GM23338 (cell line): ENCODE data around the gene NEURL3. TPM values are rescaled to one million over a fixed set of nuclear protein-coding genes. Genes with fewer than 3 reads are reported as not detected.

Source experiments
- ATAC-seq: fragments of 200-7000 bp; cut with Tn5 transposase; 3 replicates; pipeline ENCODE4 v1.9.1; 2020
- DNase-seq: peaks from one replicate; pipeline ENCODE4 v3.0.0-alpha.2; 2015; ENCODE audit warnings: low spot score
- H2AFZ ChIP-seq: fragments of 200-600 bp; sonication (generic); 2 replicates; pipeline ENCODE4 v1.8.0; 2016; ENCODE audit warnings: antibody characterized with exemption, mild to moderate bottlenecking, moderate library complexity
- H3F3A ChIP-seq: fragments of 200-600 bp; sonication (generic); replicated peaks from 2 replicates; pipeline ENCODE4 v1.8.0; 2017; ENCODE audit warnings: antibody characterized with exemption, mixed run types, low read depth
- H3K27ac ChIP-seq: fragments of 200-600 bp; sonication (generic); 2 replicates; pipeline ENCODE4 v1.6.1; 2016; ENCODE audit warnings: low read depth
- H3K27me3 ChIP-seq: fragments of 200-600 bp; sonication (generic); 2 replicates; pipeline ENCODE4 v1.8.0; 2016; ENCODE audit warnings: mild to moderate bottlenecking, mixed run types, moderate library complexity; ENCODE audit not compliant: insufficient read depth
- H3K36me3 ChIP-seq: fragments of 200-600 bp; sonication (generic); 2 replicates; pipeline ENCODE4 v1.8.0; 2016; ENCODE audit warnings: mild to moderate bottlenecking; ENCODE audit not compliant: insufficient read depth
- H3K4me1 ChIP-seq: fragments of 200-600 bp; sonication (generic); 2 replicates; pipeline ENCODE4 v1.8.0; 2016; ENCODE audit warnings: mild to moderate bottlenecking, moderate library complexity; ENCODE audit not compliant: insufficient read depth
- H3K4me2 ChIP-seq: fragments of 200-600 bp; sonication (generic); 2 replicates; pipeline ENCODE4 v1.7.1; 2017; ENCODE audit warnings: mixed run types
- H3K4me3 ChIP-seq: fragments of 200-600 bp; sonication (generic); 2 replicates; pipeline ENCODE4 v1.6.1; 2016; ENCODE audit warnings: mixed run types
- H3K79me2 ChIP-seq: fragments of 200-600 bp; sonication (generic); replicated peaks from 2 replicates; pipeline ENCODE4 v1.8.0; 2017; ENCODE audit warnings: mild to moderate bottlenecking; ENCODE audit not compliant: insufficient read depth
- H3K9me2 ChIP-seq: fragments of 200-600 bp; sonication (generic); 2 replicates; pipeline ENCODE4 v1.8.0; 2017; ENCODE audit not compliant: insufficient read depth
- H4K20me1 ChIP-seq: fragments of 200-600 bp; sonication (generic); replicated peaks from 2 replicates; pipeline ENCODE4 v1.8.0; 2017; ENCODE audit warnings: mild to moderate bottlenecking; ENCODE audit not compliant: insufficient read depth
- H3K27ac Mint-ChIP-seq: 2 replicates; pipeline ENCODE4 v1.8.0; 2020; ENCODE audit warnings: inconsistent platforms, mild to moderate bottlenecking, moderate library complexity, mixed read lengths
- H3K27me3 Mint-ChIP-seq: 3 replicates; pipeline ENCODE4 v1.8.0; 2022; ENCODE audit warnings: low read depth, mild to moderate bottlenecking, moderate library complexity, mixed read lengths, inconsistent platforms; ENCODE audit not compliant: insufficient read depth, poor library complexity
- H3K36me3 Mint-ChIP-seq: 3 replicates; pipeline ENCODE4 v1.8.0; 2021; ENCODE audit warnings: low read depth, mild to moderate bottlenecking, inconsistent platforms, moderate library complexity, mixed read lengths
- H3K4me1 Mint-ChIP-seq: 3 replicates; pipeline ENCODE4 v1.8.0; 2020; ENCODE audit warnings: mild to moderate bottlenecking, inconsistent platforms, mixed read lengths
- H3K4me3 Mint-ChIP-seq: 3 replicates; pipeline ENCODE4 v1.8.0; 2021; ENCODE audit warnings: moderate library complexity, mild to moderate bottlenecking, inconsistent platforms, mixed read lengths
- H3K9me3 Mint-ChIP-seq: 3 replicates; pipeline ENCODE4 v1.8.0; 2020; ENCODE audit warnings: moderate library complexity, mild to moderate bottlenecking, inconsistent platforms, mixed read lengths
- CREB1 ChIP-seq: fragments of 250-450 bp; sonication (Bioruptor Pico); IDR thresholded peaks from 2 replicates; pipeline ENCODE4 v1.5.0; 2020; ENCODE audit warnings: low read depth, mild to moderate bottlenecking, moderate library complexity
- EZH2 ChIP-seq: fragments of 200-600 bp; sonication (generic); IDR thresholded peaks from one replicate; pipeline ENCODE4 v1.8.0; 2017; ENCODE audit warnings: antibody characterized with exemption, mild to moderate bottlenecking, low read depth; ENCODE audit not compliant: unreplicated experiment
- EZH2phosphoT487 ChIP-seq: fragments of 200-600 bp; sonication (generic); IDR thresholded peaks from one replicate; pipeline ENCODE4 v1.8.1; 2018; ENCODE audit warnings: antibody characterized with exemption; ENCODE audit not compliant: unreplicated experiment
- JUNB ChIP-seq: IDR thresholded peaks from one replicate; pipeline ENCODE4 v1.6.1; 2016; ENCODE audit warnings: antibody characterized with exemption; ENCODE audit not compliant: unreplicated experiment
- NANOG ChIP-seq: IDR thresholded peaks from 2 replicates; pipeline ENCODE4 v1.6.1; 2016; ENCODE audit warnings: antibody characterized with exemption, borderline replicate concordance
- POLR2AphosphoS5 ChIP-seq: IDR thresholded peaks from 2 replicates; pipeline ENCODE4 v1.6.1; 2016; ENCODE audit warnings: antibody characterized with exemption, low read depth
- STAT1 ChIP-seq: IDR thresholded peaks from one replicate; pipeline ENCODE4 v1.6.1; 2016; ENCODE audit warnings: antibody characterized with exemption; ENCODE audit not compliant: unreplicated experiment
- ZNF114 ChIP-seq: fragments of 250-450 bp; sonication (Bioruptor Pico); IDR thresholded peaks from 2 replicates; pipeline ENCODE4 v1.5.0; 2020; ENCODE audit warnings: mild to moderate bottlenecking, moderate library complexity
- ZNF331 ChIP-seq: fragments of 250-450 bp; sonication (Bioruptor Pico); IDR thresholded peaks from 2 replicates; pipeline ENCODE4 v1.5.0; 2020; ENCODE audit warnings: low read depth, mild to moderate bottlenecking, moderate library complexity
- polyA plus RNA-seq: library from polyadenylated mRNA; unstranded; fragments of >200 nt; fragmentation: Nextera tagmentation; extraction: Ambion mirVana; gene quantifications from 2 replicates; pipeline ENCODE4 v1.2.1, GENCODE V29; 2016
- total RNA-seq: library from RNA; depleted of rRNA; stranded (reverse); fragments of >200 nt; shearing (Covaris generic); gene quantifications from 2 replicates; pipeline ENCODE4 v1.2.3, GENCODE V29; 2014
- TF ChIP-seq, protein P1 (sequence below): IDR thresholded peaks from 2 replicates; pipeline ENCODE4 v1.6.1; 2016; ENCODE audit warnings: antibody characterized with exemption
- TF ChIP-seq, protein P2 (sequence below): IDR thresholded peaks from one replicate; pipeline ENCODE4 v1.6.1; 2018; ENCODE audit warnings: antibody characterized with exemption; ENCODE audit not compliant: unreplicated experiment
- TF ChIP-seq, protein P3 (sequence below): fragments of 250-450 bp; sonication (Bioruptor Pico); IDR thresholded peaks from 2 replicates; pipeline ENCODE4 v1.5.0; 2020; ENCODE audit warnings: mild to moderate bottlenecking, moderate library complexity
- TF ChIP-seq, protein P4 (sequence below), 2 experiments: fragments of 200-600 bp in 1 of 2; sonication (generic) in 1 of 2; conservative IDR thresholded peaks; 2 replicates each; pipeline versions ENCODE4 v1.5.1 to v1.6.1; 2016 to 2017; ENCODE audit warnings: antibody characterized with exemption in 2 of 2, low read depth in 2 of 2, mild to moderate bottlenecking in 2 of 2, moderate library complexity in 1 of 2

Gene NEURL3
- total and polyA plus RNA-seq, 2 experiments from 2014 or later = 0.21 TPM; not detected in 1

DNA sequence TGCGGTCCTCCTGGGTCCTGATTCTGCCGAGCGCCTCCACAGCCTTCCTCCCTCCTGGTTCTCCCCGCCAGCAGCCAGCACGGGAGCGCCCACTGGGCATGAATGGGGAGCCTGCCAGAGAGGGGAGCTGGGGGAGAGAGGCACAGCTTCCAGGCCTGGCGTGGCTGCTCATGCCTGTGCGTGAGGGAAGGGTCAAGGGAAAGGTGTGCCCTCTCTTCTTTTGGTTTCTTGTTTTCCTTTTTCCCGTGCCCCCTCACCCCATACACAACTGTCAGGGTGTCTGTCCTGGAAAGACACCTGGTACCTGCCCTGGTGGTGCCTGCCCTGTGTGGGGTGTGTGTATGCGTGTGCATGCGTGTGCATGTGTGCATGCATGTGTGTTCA, 4.7 kb upstream of the NEURL3 start:
- peaks cover 5% of the 10 kb centered on the region; the same call in 2 of the 3 replicates for H3K9me3 Mint-ChIP-seq
- 0 out of 2 replicates have a peak, but pooled peaks cover 2% of the 10 kb centered on the region for H3F3A ChIP-seq
- TF ChIP-seq EZH2phosphoT487 (no peak), EZH2 (no peak), CREB1 (no peak), ZNF331 (CRISPR knock-in tag) (no peak), STAT1 (no peak), POLR2AphosphoS5 (no peak), JUNB (no peak), NANOG (no peak), ZNF114 (CRISPR knock-in tag) (no peak)
- TF ChIP-seq, protein P1, sequence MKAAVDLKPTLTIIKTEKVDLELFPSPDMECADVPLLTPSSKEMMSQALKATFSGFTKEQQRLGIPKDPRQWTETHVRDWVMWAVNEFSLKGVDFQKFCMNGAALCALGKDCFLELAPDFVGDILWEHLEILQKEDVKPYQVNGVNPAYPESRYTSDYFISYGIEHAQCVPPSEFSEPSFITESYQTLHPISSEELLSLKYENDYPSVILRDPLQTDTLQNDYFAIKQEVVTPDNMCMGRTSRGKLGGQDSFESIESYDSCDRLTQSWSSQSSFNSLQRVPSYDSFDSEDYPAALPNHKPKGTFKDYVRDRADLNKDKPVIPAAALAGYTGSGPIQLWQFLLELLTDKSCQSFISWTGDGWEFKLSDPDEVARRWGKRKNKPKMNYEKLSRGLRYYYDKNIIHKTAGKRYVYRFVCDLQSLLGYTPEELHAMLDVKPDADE = no peak
- TF ChIP-seq, protein P2, sequence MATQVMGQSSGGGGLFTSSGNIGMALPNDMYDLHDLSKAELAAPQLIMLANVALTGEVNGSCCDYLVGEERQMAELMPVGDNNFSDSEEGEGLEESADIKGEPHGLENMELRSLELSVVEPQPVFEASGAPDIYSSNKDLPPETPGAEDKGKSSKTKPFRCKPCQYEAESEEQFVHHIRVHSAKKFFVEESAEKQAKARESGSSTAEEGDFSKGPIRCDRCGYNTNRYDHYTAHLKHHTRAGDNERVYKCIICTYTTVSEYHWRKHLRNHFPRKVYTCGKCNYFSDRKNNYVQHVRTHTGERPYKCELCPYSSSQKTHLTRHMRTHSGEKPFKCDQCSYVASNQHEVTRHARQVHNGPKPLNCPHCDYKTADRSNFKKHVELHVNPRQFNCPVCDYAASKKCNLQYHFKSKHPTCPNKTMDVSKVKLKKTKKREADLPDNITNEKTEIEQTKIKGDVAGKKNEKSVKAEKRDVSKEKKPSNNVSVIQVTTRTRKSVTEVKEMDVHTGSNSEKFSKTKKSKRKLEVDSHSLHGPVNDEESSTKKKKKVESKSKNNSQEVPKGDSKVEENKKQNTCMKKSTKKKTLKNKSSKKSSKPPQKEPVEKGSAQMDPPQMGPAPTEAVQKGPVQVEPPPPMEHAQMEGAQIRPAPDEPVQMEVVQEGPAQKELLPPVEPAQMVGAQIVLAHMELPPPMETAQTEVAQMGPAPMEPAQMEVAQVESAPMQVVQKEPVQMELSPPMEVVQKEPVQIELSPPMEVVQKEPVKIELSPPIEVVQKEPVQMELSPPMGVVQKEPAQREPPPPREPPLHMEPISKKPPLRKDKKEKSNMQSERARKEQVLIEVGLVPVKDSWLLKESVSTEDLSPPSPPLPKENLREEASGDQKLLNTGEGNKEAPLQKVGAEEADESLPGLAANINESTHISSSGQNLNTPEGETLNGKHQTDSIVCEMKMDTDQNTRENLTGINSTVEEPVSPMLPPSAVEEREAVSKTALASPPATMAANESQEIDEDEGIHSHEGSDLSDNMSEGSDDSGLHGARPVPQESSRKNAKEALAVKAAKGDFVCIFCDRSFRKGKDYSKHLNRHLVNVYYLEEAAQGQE = no peak
- TF ChIP-seq, protein P3, sequence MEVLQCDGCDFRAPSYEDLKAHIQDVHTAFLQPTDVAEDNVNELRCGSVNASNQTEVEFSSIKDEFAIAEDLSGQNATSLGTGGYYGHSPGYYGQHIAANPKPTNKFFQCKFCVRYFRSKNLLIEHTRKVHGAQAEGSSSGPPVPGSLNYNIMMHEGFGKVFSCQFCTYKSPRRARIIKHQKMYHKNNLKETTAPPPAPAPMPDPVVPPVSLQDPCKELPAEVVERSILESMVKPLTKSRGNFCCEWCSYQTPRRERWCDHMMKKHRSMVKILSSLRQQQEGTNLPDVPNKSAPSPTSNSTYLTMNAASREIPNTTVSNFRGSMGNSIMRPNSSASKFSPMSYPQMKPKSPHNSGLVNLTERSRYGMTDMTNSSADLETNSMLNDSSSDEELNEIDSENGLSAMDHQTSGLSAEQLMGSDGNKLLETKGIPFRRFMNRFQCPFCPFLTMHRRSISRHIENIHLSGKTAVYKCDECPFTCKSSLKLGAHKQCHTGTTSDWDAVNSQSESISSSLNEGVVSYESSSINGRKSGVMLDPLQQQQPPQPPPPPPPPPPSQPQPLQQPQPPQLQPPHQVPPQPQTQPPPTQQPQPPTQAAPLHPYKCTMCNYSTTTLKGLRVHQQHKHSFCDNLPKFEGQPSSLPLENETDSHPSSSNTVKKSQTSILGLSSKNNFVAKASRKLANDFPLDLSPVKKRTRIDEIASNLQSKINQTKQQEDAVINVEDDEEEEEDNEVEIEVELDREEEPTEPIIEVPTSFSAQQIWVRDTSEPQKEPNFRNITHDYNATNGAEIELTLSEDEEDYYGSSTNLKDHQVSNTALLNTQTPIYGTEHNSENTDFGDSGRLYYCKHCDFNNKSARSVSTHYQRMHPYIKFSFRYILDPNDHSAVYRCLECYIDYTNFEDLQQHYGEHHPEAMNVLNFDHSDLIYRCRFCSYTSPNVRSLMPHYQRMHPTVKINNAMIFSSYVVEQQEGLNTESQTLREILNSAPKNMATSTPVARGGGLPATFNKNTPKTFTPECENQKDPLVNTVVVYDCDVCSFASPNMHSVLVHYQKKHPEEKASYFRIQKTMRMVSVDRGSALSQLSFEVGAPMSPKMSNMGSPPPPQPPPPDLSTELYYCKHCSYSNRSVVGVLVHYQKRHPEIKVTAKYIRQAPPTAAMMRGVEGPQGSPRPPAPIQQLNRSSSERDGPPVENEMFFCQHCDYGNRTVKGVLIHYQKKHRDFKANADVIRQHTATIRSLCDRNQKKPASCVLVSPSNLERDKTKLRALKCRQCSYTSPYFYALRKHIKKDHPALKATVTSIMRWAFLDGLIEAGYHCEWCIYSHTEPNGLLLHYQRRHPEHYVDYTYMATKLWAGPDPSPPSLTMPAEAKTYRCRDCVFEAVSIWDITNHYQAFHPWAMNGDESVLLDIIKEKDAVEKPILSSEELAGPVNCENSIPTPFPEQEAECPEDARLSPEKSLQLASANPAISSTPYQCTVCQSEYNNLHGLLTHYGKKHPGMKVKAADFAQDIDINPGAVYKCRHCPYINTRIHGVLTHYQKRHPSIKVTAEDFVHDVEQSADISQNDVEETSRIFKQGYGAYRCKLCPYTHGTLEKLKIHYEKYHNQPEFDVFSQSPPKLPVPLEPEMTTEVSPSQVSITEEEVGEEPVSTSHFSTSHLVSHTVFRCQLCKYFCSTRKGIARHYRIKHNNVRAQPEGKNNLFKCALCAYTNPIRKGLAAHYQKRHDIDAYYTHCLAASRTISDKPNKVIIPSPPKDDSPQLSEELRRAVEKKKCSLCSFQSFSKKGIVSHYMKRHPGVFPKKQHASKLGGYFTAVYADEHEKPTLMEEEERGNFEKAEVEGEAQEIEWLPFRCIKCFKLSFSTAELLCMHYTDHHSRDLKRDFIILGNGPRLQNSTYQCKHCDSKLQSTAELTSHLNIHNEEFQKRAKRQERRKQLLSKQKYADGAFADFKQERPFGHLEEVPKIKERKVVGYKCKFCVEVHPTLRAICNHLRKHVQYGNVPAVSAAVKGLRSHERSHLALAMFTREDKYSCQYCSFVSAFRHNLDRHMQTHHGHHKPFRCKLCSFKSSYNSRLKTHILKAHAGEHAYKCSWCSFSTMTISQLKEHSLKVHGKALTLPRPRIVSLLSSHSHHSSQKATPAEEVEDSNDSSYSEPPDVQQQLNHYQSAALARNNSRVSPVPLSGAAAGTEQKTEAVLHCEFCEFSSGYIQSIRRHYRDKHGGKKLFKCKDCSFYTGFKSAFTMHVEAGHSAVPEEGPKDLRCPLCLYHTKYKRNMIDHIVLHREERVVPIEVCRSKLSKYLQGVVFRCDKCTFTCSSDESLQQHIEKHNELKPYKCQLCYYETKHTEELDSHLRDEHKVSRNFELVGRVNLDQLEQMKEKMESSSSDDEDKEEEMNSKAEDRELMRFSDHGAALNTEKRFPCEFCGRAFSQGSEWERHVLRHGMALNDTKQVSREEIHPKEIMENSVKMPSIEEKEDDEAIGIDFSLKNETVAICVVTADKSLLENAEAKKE (CRISPR knock-in tag) = no peak
- TF ChIP-seq, protein P4, sequence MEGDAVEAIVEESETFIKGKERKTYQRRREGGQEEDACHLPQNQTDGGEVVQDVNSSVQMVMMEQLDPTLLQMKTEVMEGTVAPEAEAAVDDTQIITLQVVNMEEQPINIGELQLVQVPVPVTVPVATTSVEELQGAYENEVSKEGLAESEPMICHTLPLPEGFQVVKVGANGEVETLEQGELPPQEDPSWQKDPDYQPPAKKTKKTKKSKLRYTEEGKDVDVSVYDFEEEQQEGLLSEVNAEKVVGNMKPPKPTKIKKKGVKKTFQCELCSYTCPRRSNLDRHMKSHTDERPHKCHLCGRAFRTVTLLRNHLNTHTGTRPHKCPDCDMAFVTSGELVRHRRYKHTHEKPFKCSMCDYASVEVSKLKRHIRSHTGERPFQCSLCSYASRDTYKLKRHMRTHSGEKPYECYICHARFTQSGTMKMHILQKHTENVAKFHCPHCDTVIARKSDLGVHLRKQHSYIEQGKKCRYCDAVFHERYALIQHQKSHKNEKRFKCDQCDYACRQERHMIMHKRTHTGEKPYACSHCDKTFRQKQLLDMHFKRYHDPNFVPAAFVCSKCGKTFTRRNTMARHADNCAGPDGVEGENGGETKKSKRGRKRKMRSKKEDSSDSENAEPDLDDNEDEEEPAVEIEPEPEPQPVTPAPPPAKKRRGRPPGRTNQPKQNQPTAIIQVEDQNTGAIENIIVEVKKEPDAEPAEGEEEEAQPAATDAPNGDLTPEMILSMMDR (conservative IDR thresholded peaks at IDR 0.05; ENCODE audit: low read depth in 2 of 2) = no peak
- peaks cover 10% of the 10 kb centered on the region for H3K27me3 ChIP-seq
- peak overlapping the region; percentile 82 for H3K4me2 ChIP-seq
- H3K27ac Mint-ChIP-seq = no peak overlapping the region
- H3K4me3 ChIP-seq = peak overlapping the region; percentile 63
- H2AFZ ChIP-seq = peak overlapping the region; percentile 98
- H3K27ac ChIP-seq = no peak overlapping the region
- ATAC-seq (no peak; the same call in 1 of the 3 replicates), DNase-seq (no peak)
- H3K27me3 Mint-ChIP-seq = peaks cover 26% of the 10 kb centered on the region
- no peaks in the 10 kb centered on the region for H3K36me3 Mint-ChIP-seq
- no peaks in the 10 kb centered on the region for H3K79me2 ChIP-seq
- H3K36me3 ChIP-seq = no peaks in the 10 kb centered on the region; the same call in 1 of the 2 replicates
- no peaks in the 10 kb centered on the region for H4K20me1 ChIP-seq
- peaks cover 3% of the 10 kb centered on the region; the same call in 1 of the 2 replicates for H3K4me1 ChIP-seq
- peaks cover 17% of the 10 kb centered on the region for H3K4me1 Mint-ChIP-seq
- H3K9me2 ChIP-seq = no peaks in the 10 kb centered on the region
- peak overlapping the region; percentile 60 for H3K4me3 Mint-ChIP-seq
